Calu3 (cell line): ENCODE data around the gene TPST1. TPM values are rescaled to one million over a fixed set of nuclear protein-coding genes. Genes with fewer than 3 reads are reported as not detected.
A peak's percentile ranks its signal among the peaks of the same experiment; 100 is the strongest.

Source experiments
- BruUV-seq: library from RNA; stranded (reverse); fragments of 400-500 nt; replicated peaks from 2 replicates; lab custom pipeline; 2021; lab: Mats Ljungman, UMichigan
- CTCF ChIA-PET: fragments of 300-600 bp; sonication (Branson Sonifier 250); formaldehyde crosslinking; loops from one replicate; lab custom pipeline; 2022; ENCODE audit warnings: antibody characterized with exemption; lab: Charles Lee
- DNase-seq: peaks from one replicate; pipeline ENCODE4 v3.0.0; 2022
- H3K27ac Mint-ChIP-seq: one replicate; pipeline ENCODE4 v1.8.0; 2022; ENCODE audit warnings: mixed read lengths; ENCODE audit not compliant: unreplicated experiment
- H3K27me3 Mint-ChIP-seq: one replicate; pipeline ENCODE4 v1.8.0; 2022; ENCODE audit warnings: mixed read lengths; ENCODE audit not compliant: unreplicated experiment
- H3K36me3 Mint-ChIP-seq: one replicate; pipeline ENCODE4 v1.8.0; 2022; ENCODE audit warnings: mild to moderate bottlenecking, moderate library complexity, mixed read lengths; ENCODE audit not compliant: insufficient read depth, unreplicated experiment
- H3K4me1 Mint-ChIP-seq: one replicate; pipeline ENCODE4 v1.8.0; 2022; ENCODE audit warnings: mild to moderate bottlenecking, low read depth, mixed read lengths; ENCODE audit not compliant: unreplicated experiment
- H3K4me3 Mint-ChIP-seq: one replicate; pipeline ENCODE4 v1.8.0; 2022; ENCODE audit warnings: mild to moderate bottlenecking, low read depth, moderate library complexity, mixed read lengths; ENCODE audit not compliant: unreplicated experiment
- H3K9me3 Mint-ChIP-seq: one replicate; pipeline ENCODE4 v1.8.0; 2022; ENCODE audit warnings: low read depth, mixed read lengths; ENCODE audit not compliant: unreplicated experiment
- intact Hi-C: fragments of 100-400 bp; cut with micrococcal nuclease; formaldehyde crosslinking; loops from one replicate; pipeline ENCODE4 v1.10.0; 2022; ENCODE audit not compliant: unreplicated experiment
- total RNA-seq: library from RNA; stranded (reverse); gene quantifications from 2 replicates; pipeline ENCODE4 v1.2.3, GENCODE V29; 2022
- TF ChIP-seq, protein P1 (sequence below): fragments of 200-600 bp; IDR thresholded peaks from one replicate; pipeline ENCODE4 v1.8.0; 2022; ENCODE audit warnings: antibody characterized with exemption; ENCODE audit not compliant: unreplicated experiment

TPST1 gene
- total RNA-seq, 1 experiment from 2014 or later, result 11.4 TPM

DNA sequence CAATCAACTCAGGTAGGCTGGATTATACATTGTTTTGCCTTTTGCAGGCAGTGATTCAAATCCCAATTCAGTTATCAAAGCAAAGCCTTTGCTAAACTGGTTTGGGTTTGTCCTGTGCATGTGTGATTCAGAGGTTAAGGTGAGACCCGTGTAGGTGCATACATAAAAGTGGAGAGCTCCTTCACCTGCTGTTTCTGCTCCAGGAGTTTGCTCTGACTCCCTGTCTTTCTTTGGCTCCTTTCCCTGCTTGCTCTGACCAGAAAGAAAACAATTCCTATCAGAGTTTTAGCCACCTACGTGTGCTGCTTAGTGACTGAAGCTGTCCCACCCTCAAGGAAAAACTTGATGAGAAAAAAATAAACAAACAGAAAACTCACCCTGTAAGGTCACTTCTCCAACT, 101.1 kb downstream of the TPST1 start:
- DNase-seq, result peak; percentile 17
- Mint-ChIP-seq H3K9me3 (no peaks in the 10 kb centered on the region), H3K27ac (peak overlapping the region; percentile 31), H3K27me3 (no peaks in the 10 kb centered on the region), H3K36me3 (no peaks in the 10 kb centered on the region), H3K4me1 (peaks cover 27% of the 10 kb centered on the region), H3K4me3 (peak overlapping the region; percentile 48)
- no TSS peak for BruUV-seq
- TF ChIP-seq, protein P1, sequence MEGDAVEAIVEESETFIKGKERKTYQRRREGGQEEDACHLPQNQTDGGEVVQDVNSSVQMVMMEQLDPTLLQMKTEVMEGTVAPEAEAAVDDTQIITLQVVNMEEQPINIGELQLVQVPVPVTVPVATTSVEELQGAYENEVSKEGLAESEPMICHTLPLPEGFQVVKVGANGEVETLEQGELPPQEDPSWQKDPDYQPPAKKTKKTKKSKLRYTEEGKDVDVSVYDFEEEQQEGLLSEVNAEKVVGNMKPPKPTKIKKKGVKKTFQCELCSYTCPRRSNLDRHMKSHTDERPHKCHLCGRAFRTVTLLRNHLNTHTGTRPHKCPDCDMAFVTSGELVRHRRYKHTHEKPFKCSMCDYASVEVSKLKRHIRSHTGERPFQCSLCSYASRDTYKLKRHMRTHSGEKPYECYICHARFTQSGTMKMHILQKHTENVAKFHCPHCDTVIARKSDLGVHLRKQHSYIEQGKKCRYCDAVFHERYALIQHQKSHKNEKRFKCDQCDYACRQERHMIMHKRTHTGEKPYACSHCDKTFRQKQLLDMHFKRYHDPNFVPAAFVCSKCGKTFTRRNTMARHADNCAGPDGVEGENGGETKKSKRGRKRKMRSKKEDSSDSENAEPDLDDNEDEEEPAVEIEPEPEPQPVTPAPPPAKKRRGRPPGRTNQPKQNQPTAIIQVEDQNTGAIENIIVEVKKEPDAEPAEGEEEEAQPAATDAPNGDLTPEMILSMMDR, result no peak
- CTCF ChIA-PET, result no interaction called here
- intact Hi-C loops, result no loop called here

DNA sequence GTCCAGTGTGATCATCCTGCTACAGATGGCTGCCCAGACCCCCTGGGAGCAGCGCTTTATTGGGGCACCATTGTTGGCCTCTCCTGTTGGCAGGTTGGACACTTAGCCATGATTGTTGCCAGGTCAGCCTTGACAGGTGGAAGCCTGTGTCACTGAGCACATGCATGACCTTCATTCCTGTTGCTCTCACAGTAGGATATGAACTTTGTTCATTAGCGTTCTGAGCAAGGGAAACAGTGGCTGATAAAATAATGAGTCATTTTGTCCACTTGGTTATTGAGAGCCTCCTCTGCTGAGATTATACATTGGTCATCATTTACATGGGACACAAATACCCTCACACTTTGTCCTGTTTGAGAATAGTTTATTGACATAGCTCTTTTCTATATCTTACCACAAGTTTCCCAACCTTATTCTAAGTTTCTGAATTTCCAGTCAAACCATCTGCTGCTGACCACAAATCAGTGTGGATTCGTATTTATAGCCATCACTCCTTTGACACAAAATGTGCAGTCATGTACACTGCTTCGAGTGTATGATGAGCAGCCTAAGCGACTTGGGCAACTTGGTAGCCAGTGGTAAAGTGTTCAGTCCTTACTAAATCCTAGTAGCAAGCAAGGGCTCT, 102.6 kb downstream of the TPST1 start:
- BruUV-seq, result no TSS peak
- Mint-ChIP-seq H3K36me3 (no peaks in the 10 kb centered on the region), H3K27me3 (no peaks in the 10 kb centered on the region), H3K4me3 (no peak overlapping the region), H3K27ac (no peak overlapping the region), H3K9me3 (no peaks in the 10 kb centered on the region), H3K4me1 (peaks cover 27% of the 10 kb centered on the region)
- CTCF ChIA-PET, result no interaction called here
- intact Hi-C loops, result no loop called here
- no peak for DNase-seq
- TF ChIP-seq, protein P1, result no peak

- intact Hi-C loops, result no loop called here
- BruUV-seq, result no TSS peak
- H3K27me3 Mint-ChIP-seq, result no peaks in the 10 kb centered on the region
- no peak overlapping the region for H3K4me3 Mint-ChIP-seq
- H3K27ac Mint-ChIP-seq, result no peak overlapping the region
- CTCF ChIA-PET, result no interaction called here
- no peaks in the 10 kb centered on the region for H3K36me3 Mint-ChIP-seq
- DNase-seq, result no peak
- H3K4me1 Mint-ChIP-seq, result peaks cover 27% of the 10 kb centered on the region
- TF ChIP-seq, protein P1, result no peak
- H3K9me3 Mint-ChIP-seq, result no peaks in the 10 kb centered on the region
Measured at GRCh38 chr7:66308411-66308810, 103.3 kb downstream of the TPST1 start.

DNA sequence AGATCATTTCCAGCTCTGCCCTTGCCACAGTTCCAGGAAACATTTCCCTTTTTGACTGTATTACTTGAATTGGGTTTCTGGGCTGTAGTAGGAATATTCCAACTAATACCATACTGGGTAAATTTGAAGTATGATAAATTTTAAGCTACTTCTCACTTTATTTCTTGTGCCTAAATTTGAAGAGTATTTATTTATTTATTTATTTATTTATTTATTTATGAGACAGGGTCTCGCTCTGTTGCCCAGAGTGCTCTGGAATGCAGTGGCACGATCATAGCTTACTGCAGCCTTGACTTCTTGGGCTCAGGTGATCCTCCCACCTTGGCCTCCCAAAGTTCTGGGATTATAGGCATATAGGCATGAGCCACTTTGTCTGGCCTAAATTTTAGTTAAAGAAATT, 105.5 kb downstream of the TPST1 start:
- no peaks in the 10 kb centered on the region for H3K9me3 Mint-ChIP-seq
- CTCF ChIA-PET, result no interaction called here
- H3K36me3 Mint-ChIP-seq, result no peaks in the 10 kb centered on the region
- TF ChIP-seq, protein P1, result no peak
- H3K27ac Mint-ChIP-seq, result no peak overlapping the region
- H3K27me3 Mint-ChIP-seq, result no peaks in the 10 kb centered on the region
- H3K4me3 Mint-ChIP-seq, result no peak overlapping the region
- intact Hi-C loops, result no loop called here
- BruUV-seq, result no TSS peak
- peaks cover 28% of the 10 kb centered on the region for H3K4me1 Mint-ChIP-seq
- DNase-seq, result no peak
